Suprapubic skin (tissue), 4 donors: ENCODE data around the gene PGA3.

ENCODE experiments used
- POLR2A ChIP-seq, 2 donors: fragments of 450-650 bp; IDR thresholded peaks; one replicate each; pipeline ENCODE4 v1.6.1; 2017; ENCODE audit warnings: antibody characterized with exemption in 2 of 2, mild to moderate bottlenecking in 2 of 2, moderate library complexity in 2 of 2
- POLR2AphosphoS5 ChIP-seq, 3 donors: sonication (generic); formaldehyde crosslinking; IDR thresholded peaks; one replicate each; pipeline ENCODE4 v1.6.1; 2017; ENCODE audit warnings: antibody characterized with exemption in 3 of 3
- TF ChIP-seq, protein P1 (sequence below), 2 donors: fragments of 200-600 bp in 1 of 2; fragments of 450-650 bp in 1 of 2; sonication (generic) in 1 of 2; IDR thresholded peaks; one replicate each; pipeline ENCODE4 v1.5.1; 2016 to 2019; ENCODE audit warnings: antibody characterized with exemption in 2 of 2, mild to moderate bottlenecking in 1 of 2, moderate library complexity in 1 of 2

DNA sequence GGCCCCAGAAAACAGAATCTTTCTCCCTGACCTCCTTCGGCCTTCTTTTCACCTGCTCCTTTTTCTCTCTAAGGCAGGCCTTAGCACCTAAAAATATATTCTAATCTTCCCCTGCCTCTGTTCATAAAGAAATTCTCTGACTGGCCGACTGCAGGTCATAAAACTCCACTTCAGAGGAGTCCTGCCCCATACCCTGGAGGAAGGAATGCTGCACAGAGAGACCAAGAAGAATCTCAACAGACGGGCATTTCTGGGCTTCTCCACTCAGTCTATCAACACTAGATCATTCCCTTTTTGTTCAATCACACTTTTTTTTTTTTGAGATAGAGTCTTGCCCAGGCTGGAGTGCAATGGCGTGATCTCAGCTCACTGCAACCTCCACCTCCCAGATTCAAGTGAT is 19.7 kb upstream of the PGA3 start:
- TF ChIP-seq, protein P1, sequence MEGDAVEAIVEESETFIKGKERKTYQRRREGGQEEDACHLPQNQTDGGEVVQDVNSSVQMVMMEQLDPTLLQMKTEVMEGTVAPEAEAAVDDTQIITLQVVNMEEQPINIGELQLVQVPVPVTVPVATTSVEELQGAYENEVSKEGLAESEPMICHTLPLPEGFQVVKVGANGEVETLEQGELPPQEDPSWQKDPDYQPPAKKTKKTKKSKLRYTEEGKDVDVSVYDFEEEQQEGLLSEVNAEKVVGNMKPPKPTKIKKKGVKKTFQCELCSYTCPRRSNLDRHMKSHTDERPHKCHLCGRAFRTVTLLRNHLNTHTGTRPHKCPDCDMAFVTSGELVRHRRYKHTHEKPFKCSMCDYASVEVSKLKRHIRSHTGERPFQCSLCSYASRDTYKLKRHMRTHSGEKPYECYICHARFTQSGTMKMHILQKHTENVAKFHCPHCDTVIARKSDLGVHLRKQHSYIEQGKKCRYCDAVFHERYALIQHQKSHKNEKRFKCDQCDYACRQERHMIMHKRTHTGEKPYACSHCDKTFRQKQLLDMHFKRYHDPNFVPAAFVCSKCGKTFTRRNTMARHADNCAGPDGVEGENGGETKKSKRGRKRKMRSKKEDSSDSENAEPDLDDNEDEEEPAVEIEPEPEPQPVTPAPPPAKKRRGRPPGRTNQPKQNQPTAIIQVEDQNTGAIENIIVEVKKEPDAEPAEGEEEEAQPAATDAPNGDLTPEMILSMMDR (IDR thresholded peaks at IDR 0.05), result no peak
- TF ChIP-seq POLR2A (IDR thresholded peaks at IDR 0.05), result no peak
- no peak for TF ChIP-seq POLR2AphosphoS5 (IDR thresholded peaks at IDR 0.05)
